Left lung (tissue), 10 donors: ENCODE measurements around the gene DNAJA2. TPM values are rescaled to one million over a fixed set of nuclear protein-coding genes. Genes with fewer than 3 reads are reported as not detected.

ENCODE experiments used
- ATAC-seq: fragments of 200-7000 bp; cut with Tn5 transposase; one replicate; pipeline ENCODE4 v1.9.1; 2020; ENCODE audit warnings: moderate library complexity
- DNase-seq, 4 donors: peaks; one replicate each; pipeline ENCODE4 v3.0.0-alpha.2; 2013 to 2020
- H3K27ac ChIP-seq, 2 donors: fragments of 200-600 bp; sonication (generic) in 1 of 2; one replicate each; pipeline versions ENCODE4 v1.5.0 to v1.8.0; 2020 to 2021
- H3K27me3 ChIP-seq, 2 donors: fragments of 200-600 bp; sonication (generic) in 1 of 2; one replicate each; pipeline versions ENCODE4 v1.5.0 to v1.8.0; 2020 to 2021
- H3K36me3 ChIP-seq, 2 donors: fragments of 200-600 bp; sonication (generic) in 1 of 2; one replicate each; pipeline versions ENCODE4 v1.5.0 to v1.8.0; 2020 to 2021
- H3K4me1 ChIP-seq, 2 donors: fragments of 200-600 bp; one replicate each; pipeline ENCODE4 v1.8.0; 2021
- H3K4me3 ChIP-seq, 2 donors: fragments of 200-600 bp; sonication (generic) in 1 of 2; one replicate each; pipeline versions ENCODE4 v1.5.0 to v1.8.0; 2020 to 2021; ENCODE audit warnings: mild to moderate bottlenecking in 1 of 2
- H3K9me3 ChIP-seq, 2 donors: fragments of 200-600 bp; sonication (generic) in 1 of 2; one replicate each; pipeline versions ENCODE4 v1.5.0 to v1.8.0; 2020 to 2021
- CTCF ChIP-seq, 2 donors: fragments of 200-600 bp; sonication (generic) in 1 of 2; IDR thresholded peaks; one replicate each; pipeline versions ENCODE4 v1.5.0 to v1.8.0; 2021; ENCODE audit warnings: antibody characterized with exemption in 2 of 2
- intact Hi-C, 2 donors: fragments of 100-400 bp; cut with DNase I; formaldehyde crosslinking; loops; one replicate each; pipeline versions ENCODE4 v1.11.2 to v1.14.2; 2022
- polyA plus RNA-seq, 6 donors: library from polyadenylated mRNA; unstranded; fragments of 120-200 nt; gene quantifications; one replicate each; pipeline ENCODE4 v1.2.1, GENCODE V29; 2013; ENCODE audit not compliant: insufficient read length in 6 of 6
- total RNA-seq, 2 donors: library from RNA; stranded (reverse); fragmentation: NEBNext Ultra II Directional; extraction: Animal tissue kit (Norgen Biotek cat#: 25700); gene quantifications; one replicate each; pipeline ENCODE4 v1.2.1, GENCODE V29; 2021
- donor health status: DM: no; HTN: yes; CAD: no.
- donor health status: DM: no; HTN: no; CAD: no.

DNAJA2 gene
- total and polyA plus RNA-seq, 8 donors, result 41.8 to 71.4 (median 67.2) TPM

- intact Hi-C loops, result no loop called here
- Histone ChIP-seq H3K4me3 (no peak overlapping the region), H3K9me3 (no peaks in the 10 kb centered on the region), H3K36me3 (peaks cover 0 to under 1% of the 10 kb centered on the region in 2 donors), H3K27me3 (no peaks in the 10 kb centered on the region), H3K27ac (no peak overlapping the region), H3K4me1 (peaks cover 0 to 21% of the 10 kb centered on the region in 2 donors)
- no peak for TF ChIP-seq CTCF (IDR thresholded peaks at IDR 0.05)
- DNase-seq (no peak), ATAC-seq (no peak)
Measured at GRCh38 chr16:46976550-46976949, 3.1 kb upstream of the DNAJA2 start.

GRCh38 chr16:46975908-46976470 is 2.5 kb upstream of the DNAJA2 start:
- no peak overlapping the region for H3K4me3 ChIP-seq
- H3K27ac ChIP-seq, result no peak overlapping the region
- no peaks in the 10 kb centered on the region for H3K27me3 ChIP-seq
- no peak for TF ChIP-seq CTCF (IDR thresholded peaks at IDR 0.05)
- no peaks in the 10 kb centered on the region for H3K9me3 ChIP-seq
- intact Hi-C loops, result no loop called here
- DNase-seq, result no peak
- peaks cover 0 to 26% of the 10 kb centered on the region in 2 donors for H3K4me1 ChIP-seq
- peaks cover 0 to 6% of the 10 kb centered on the region in 2 donors for H3K36me3 ChIP-seq
- ATAC-seq, result no peak

- Histone ChIP-seq H3K27me3 (no peaks in the 10 kb centered on the region), H3K9me3 (no peaks in the 10 kb centered on the region), H3K36me3 (peaks cover 0 to 14% of the 10 kb centered on the region in 2 donors), H3K4me1 (peaks cover 0 to 35% of the 10 kb centered on the region in 2 donors), H3K4me3 (no peak overlapping the region), H3K27ac (no peak overlapping the region)
- intact Hi-C loops, result no loop called here
- TF ChIP-seq CTCF (IDR thresholded peaks at IDR 0.05), result no peak
- no peak for ATAC-seq
- no peak for DNase-seq
Measured at GRCh38 chr16:46975165-46975564, 1.7 kb upstream of the DNAJA2 start.

- H3K27ac ChIP-seq, result peak overlapping the region; percentile 93 to 96
- ATAC-seq, result no peak
- peak overlapping the region; percentile 61 to 93 for H3K4me3 ChIP-seq
- H3K9me3 ChIP-seq, result no peaks in the 10 kb centered on the region
- intact Hi-C loops, result no loop called here
- H3K4me1 ChIP-seq, result peaks cover 0 to 43% of the 10 kb centered on the region in 2 donors
- H3K36me3 ChIP-seq, result peaks cover 0 to 22% of the 10 kb centered on the region in 2 donors
- TF ChIP-seq CTCF (IDR thresholded peaks at IDR 0.05), result no peak
- no peaks in the 10 kb centered on the region for H3K27me3 ChIP-seq
- DNase-seq, result no peak
Measured at GRCh38 chr16:46974352-46974751, 878 bp upstream of the DNAJA2 start.

- ATAC-seq, result peak; percentile 5
- Histone ChIP-seq H3K4me3 (peak overlapping the region; percentile 61 to 93), H3K9me3 (no peaks in the 10 kb centered on the region), H3K36me3 (peaks cover 0 to 26% of the 10 kb centered on the region in 2 donors), H3K4me1 (peaks cover 0 to 44% of the 10 kb centered on the region in 2 donors), H3K27me3 (no peaks in the 10 kb centered on the region), H3K27ac (peak overlapping the region; percentile 93 to 96)
- no peak for TF ChIP-seq CTCF (IDR thresholded peaks at IDR 0.05)
- no peak for DNase-seq
- intact Hi-C loops, result no loop called here
Measured at GRCh38 chr16:46973996-46974324, 486 bp upstream of the DNAJA2 start.
